EL (cell line): Measurements from ENCODE around the gene SPATA45.
"Not testable (repeated sequence)": the region's sequence is repeated elsewhere in the genome, so short reads cannot be mapped to it uniquely, and the experiment has no call there.

Source experiments
- DNase-seq: peaks from one replicate; pipeline ENCODE4 v3.0.0-alpha.2; 2016

SPATA45 gene

GRCh38 chr1:212847549-212847948, at the start of gene SPATA45:
Gene SPATA45, minus strand, starts transcription at chr1:212847649. Its CDS starts 11,500 bp downstream, at chr1:212836149.
- DNase-seq: no peak

GRCh38 chr1:212892108-212892507, 44.7 kb upstream of the SPATA45 start:
- DNase-seq: no peak

GRCh38 chr1:212884592-212884991, 37.1 kb upstream of the SPATA45 start:
- DNase-seq: no peak

GRCh38 chr1:212879947-212880690, 32.7 kb upstream of the SPATA45 start:
- no peak for DNase-seq

DNA sequence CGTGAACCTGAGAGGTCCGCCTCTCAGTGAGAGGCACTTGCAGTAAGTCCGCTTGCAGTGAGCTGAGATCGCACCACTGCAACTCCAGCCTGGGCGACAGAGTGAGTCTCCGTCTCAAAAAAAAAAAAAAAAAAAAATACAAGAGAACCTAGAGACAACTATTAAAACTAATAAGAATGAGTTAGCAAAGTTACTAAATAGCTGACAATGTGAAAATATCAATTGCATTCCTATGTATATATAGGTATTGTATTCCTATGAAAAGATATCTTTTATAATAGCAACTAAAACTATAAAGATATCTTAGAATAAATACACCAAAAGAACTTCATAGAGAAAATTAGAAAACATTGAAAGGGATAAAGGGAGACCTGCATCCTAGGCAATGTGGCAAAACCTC, 31.0 kb upstream of the SPATA45 start:
- DNase-seq: no peak

DNA sequence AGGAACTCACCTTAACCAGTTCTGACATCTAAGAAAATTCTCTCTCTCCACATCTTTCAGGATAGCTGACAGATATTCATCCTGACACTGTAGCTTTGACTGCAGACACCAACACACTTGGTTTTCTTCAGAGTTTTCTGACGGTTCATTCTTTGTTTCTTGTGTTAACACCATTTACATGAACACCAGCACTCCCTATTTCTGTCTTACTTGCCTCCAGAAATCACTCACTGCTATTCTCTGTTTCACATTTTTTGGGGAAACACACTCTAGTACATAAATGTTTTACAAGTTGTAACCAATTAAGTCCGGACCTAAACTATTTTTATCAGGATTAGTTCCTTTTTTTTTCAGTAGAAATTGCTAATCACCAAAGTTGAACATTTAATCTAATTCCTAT, 26.1 kb upstream of the SPATA45 start:
- no peak for DNase-seq

GRCh38 chr1:212871976-212872375, 24.5 kb upstream of the SPATA45 start:
- no peak for DNase-seq

DNA sequence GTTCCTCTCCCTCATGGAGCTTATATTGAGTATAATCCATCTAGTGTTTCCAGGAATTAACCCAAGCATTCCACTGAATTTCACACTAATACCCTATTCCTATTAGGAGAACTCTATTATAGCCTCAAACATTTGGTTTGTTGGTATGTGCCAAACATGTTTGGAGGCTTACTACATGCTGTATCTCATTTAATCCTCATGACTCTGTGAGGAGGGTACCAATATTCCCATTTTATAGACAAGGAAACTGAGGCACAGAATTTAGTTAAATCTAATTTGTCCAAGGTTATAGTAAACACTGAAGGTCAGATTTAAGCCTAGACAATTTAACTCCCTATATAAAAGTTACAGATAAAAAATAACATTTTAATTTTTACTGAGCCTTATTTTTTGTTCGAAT, 19.7 kb upstream of the SPATA45 start:
- no peak for DNase-seq

GRCh38 chr1:212864201-212864600, 16.8 kb upstream of the SPATA45 start:
- DNase-seq: no peak

DNA sequence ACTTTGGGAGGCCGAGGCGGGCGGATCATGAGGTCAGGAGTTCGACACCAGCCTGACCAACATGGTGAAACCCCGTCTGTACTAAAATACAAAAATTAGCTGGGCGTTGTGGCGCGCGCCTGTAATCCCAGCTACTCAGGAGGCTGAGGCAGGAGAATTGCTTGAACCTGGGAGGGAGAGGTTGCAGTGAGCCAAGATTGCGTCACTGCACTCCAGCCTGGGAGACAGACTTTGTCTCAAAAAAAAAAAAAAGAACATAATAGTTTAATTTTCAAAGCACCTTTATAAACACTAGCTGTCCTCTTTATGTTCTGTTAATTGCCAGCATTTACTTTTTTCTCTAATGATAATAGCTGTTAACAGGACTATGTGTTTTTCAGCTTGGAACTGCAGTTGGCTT, 15.9 kb upstream of the SPATA45 start:
- not testable (repeated sequence) for DNase-seq

DNA sequence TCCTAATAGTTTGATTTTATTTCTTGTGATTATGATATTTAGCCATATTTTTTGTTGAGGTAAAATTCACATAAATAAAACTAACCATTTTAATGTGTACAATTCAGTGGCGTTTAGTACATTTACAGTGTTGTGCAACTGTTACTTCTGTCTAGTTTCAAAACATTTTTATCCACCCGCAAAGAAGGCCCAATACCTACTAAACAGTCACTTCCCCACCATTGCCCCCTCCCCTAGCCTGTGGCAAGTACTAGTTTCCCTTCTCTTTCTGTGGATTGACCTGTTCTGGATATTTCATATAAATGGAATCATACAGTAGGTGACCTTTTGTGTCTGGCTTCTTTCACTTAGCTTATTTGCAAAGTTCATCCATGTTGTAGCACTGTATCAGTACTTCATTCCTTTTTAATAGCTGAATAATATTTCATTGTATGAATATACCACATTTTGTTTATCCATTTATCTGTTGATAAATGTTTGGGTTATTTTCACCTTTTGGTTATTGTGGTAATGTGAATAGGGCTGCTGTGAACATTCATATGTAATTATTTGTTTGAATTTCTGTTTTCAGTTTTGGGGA, 14.8 kb upstream of the SPATA45 start:
- DNase-seq: no peak

- peak; percentile 33 for DNase-seq
Observed at GRCh38 chr1:212860713-212861581, 13.5 kb upstream of the SPATA45 start.

- peak; percentile 34 for DNase-seq
Observed at GRCh38 chr1:212858461-212859265, 11.2 kb upstream of the SPATA45 start.

DNA sequence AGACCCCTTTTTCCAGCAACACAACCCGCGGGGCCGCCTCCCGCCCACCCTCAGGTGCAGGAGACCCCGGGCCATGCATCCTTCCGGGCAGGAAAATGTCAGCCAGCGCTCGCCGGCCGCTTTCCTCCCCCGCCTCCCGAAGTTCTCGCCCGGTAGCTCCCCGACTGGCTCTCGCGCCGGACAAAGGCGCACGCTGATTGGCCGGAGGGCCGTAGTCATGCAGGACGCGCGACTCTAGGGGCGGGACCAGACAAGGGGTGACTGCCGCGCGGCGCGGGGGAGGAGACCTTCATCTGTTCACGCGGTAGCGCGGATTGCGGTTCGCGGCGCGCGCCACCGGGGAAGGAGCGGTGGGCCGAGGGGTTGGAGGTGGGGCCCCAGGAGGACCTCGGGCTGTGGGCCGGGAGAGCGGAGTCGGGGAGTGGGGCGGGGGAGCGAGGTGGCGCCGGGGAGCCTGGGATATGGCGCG, 10.6 kb upstream of the SPATA45 start, which contains the start of gene FLVCR1:
FLVCR1 (plus strand) TSS at position 284 of the 469 bp plus-strand sequence; CDS start at position 462, 178 bp downstream.
- DNase-seq: peak; percentile 96

- no peak for DNase-seq
Observed at GRCh38 chr1:212856755-212857154, 9.3 kb upstream of the SPATA45 start.

- no peak for DNase-seq
Observed at GRCh38 chr1:212853658-212854057, 6.2 kb upstream of the SPATA45 start.

DNA sequence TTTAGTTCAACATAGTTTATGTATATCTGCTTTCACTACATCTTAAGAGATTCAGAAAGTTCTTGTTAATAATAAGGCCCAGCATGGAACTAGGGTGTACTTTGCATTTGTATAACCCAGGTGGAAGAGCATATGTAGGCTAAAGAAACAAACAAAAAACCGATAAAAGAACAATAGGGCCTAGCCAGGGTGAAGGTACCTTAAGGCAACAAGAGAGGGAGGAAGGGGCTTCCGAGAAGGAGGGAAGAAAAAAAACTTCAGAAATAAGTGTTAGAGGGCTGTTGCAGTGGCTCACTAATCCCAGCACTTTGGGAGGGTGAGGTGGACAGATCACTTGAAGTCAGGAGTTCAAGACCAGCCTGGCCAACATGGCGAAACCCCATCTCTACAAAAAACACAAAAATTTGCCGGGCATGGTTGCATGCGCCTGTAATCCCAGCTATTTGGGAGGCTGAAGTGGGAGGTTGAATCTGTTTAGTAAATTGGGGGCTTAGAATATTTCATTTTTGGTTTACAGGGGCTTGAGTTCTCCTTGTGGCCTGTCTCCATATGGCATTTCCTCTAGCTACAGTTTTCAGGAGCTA, 4.7 kb upstream of the SPATA45 start:
- no peak for DNase-seq

GRCh38 chr1:212844521-212844920, 2.9 kb downstream of the SPATA45 start:
- not testable (repeated sequence) for DNase-seq

DNA sequence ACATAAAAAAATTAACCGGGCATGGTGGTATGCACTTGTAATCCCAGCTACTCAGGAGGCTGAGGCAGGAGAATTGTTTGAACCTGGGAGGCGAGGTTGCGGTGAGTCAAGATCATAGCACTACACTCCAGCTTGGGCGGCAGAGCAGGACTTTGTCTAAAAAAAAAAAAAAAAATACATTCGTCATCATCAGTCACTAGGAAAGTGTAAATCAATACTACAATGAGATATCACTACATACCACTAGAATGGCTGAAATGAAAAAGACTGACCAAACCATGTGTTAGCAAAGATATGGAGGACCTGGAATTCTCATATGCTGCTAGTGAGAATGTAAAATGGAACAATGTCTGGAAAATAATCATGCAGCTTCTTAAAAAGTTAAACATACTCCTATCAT, 9.3 kb downstream of the SPATA45 start:
- DNase-seq: no peak

- not testable (repeated sequence) for DNase-seq
Observed at GRCh38 chr1:212833211-212834207, 13.9 kb downstream of the SPATA45 start.

DNA sequence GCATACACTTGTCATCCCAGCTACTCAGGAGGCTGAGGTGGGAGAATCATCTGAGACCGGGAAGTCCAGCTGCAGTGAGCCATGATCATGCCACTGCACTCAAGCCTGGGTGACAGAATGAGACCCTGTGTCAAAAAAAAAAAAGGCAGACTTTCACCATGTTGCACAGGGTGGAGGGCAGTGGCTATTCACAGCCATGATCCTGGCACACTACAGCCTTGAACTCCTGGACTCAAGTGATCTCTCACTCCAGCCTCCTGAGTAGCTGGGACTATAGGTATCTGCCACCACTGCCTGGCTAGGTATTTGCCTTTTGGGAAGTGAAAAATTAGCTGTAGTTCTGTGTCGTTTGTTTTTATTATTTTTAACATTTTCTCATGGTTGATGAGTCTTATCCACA, 19.1 kb downstream of the SPATA45 start:
- DNase-seq: no peak
